C1 segment of cervical spinal cord (tissue), 14 donors: ENCODE measurements around the gene DFFB.

Experiments used
- DNase-seq, 14 donors: peaks; one replicate each; lab custom pipeline; 2025; lab: John Stamatoyannopoulos, UW

The DFFB gene

GRCh38 chr1:3895279-3895950 is 38.1 kb downstream of the DFFB start:
- no peak for DNase-seq

- DNase-seq: no peak
These were observed 38.7 kb downstream of the DFFB start for GRCh38 chr1:3895951-3896325.

- no peak for DNase-seq
These were observed 39.2 kb downstream of the DFFB start for GRCh38 chr1:3896396-3897000.

- no peak for DNase-seq
These were observed 41.1 kb downstream of the DFFB start for GRCh38 chr1:3898475-3898735.

- DNase-seq: no peak
These were observed 41.9 kb downstream of the DFFB start for GRCh38 chr1:3898994-3899753.

GRCh38 chr1:3899754-3900149 is 42.5 kb downstream of the DFFB start:
- DNase-seq: peak in 1 of 14 donors; percentile 61

GRCh38 chr1:3900150-3900968 is 43.1 kb downstream of the DFFB start, which contains the start of gene C1orf174:
C1orf174 (minus strand) TSS chr1:3900272; CDS start chr1:3900186, 86 bp downstream.
- peak; percentile 92 to 100 (median 98) for DNase-seq

GRCh38 chr1:3900969-3901529 is 43.8 kb downstream of the DFFB start:
- peak; percentile 52 to 95 (median 91) for DNase-seq

- DNase-seq: no peak
These were observed 44.8 kb downstream of the DFFB start for GRCh38 chr1:3902111-3902511.

GRCh38 chr1:3902571-3903091 is 45.4 kb downstream of the DFFB start:
- no peak for DNase-seq

GRCh38 chr1:3903141-3904005 is 46.1 kb downstream of the DFFB start:
- DNase-seq: no peak

GRCh38 chr1:3904006-3904842 is 46.9 kb downstream of the DFFB start:
- no peak for DNase-seq

- no peak for DNase-seq
These were observed 47.5 kb downstream of the DFFB start for GRCh38 chr1:3904843-3905185.

GRCh38 chr1:3905266-3905952 is 48.1 kb downstream of the DFFB start:
- DNase-seq: no peak

- DNase-seq: no peak
These were observed 48.8 kb downstream of the DFFB start for GRCh38 chr1:3905953-3906671.

GRCh38 chr1:3906672-3907020 is 49.4 kb downstream of the DFFB start:
- no peak for DNase-seq

- no peak for DNase-seq
These were observed 49.8 kb downstream of the DFFB start for GRCh38 chr1:3907031-3907534.

- no peak for DNase-seq
These were observed 50.4 kb downstream of the DFFB start for GRCh38 chr1:3907621-3908165.
